HG03095 (cell line): ENCODE results near the gene MTMR12.
A peak's percentile ranks its signal among the peaks of the same experiment; 100 is the strongest.
"Not testable (repeated sequence)": the region's sequence is repeated elsewhere in the genome, so short reads cannot be mapped to it uniquely, and the experiment has no call there.

ENCODE experiments used
- ATAC-seq: cut with Tn5 transposase; IDR thresholded peaks from one replicate; pipeline ENCODE4 v1.9.1; 2021; ENCODE audit warnings: moderate library complexity; ENCODE audit not compliant: unreplicated experiment

The MTMR12 gene

DNA sequence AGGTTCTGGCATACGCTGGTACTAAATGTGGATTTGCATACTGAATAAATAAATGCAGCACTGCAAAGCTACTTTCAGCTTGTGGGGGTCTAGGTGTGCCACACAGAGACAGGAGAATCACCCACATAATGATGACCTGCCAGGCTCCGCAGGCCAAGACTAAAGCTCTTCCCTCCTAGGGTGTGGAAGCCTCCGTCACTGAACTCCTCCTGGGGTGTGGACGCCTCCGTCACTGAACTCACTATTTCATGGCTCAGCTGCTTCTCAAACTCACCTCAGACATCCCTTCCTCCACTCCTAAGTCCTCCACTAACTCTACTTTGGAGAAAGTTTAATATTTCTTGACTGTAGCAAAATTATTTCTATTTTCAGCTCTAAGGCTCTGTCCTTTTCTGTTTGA is 73.4 kb downstream of the MTMR12 start:
- no peak for ATAC-seq

DNA sequence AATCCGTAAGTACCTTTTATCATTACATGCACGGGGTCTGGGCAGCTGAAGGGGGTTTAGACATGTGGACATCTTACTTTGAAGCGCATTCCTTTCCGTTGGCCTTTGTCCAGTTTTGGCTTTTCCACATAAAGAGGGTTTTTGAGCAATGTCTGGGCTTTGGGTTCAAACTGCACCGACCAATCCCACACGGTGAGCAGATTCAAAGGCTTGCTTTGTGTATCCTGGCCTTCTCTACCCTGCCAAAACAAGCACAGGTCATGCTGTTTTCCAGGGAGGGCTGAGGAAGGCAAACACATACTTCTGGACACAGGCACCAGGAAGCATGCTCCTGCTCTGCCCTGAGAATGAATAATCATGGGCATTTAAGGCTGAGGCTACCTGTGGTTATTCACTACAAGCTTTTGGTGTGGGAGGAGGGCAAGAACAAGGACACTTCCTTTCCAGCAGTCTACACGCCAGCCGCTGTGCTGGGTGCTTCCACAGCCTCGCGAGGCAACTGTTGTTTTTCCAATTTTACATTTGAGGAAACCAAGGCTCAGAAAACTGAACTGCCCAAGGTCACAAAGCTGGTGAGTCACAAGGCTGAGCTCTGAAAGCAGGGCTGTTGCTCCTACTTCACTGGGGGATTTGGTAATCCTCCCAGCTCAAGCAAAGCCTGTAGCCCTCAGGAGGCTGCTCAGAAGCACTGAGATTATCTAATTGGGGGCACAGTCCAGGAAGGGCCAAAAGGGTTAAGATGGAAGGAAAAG is 78.9 kb downstream of the MTMR12 start:
- ATAC-seq = no peak

DNA sequence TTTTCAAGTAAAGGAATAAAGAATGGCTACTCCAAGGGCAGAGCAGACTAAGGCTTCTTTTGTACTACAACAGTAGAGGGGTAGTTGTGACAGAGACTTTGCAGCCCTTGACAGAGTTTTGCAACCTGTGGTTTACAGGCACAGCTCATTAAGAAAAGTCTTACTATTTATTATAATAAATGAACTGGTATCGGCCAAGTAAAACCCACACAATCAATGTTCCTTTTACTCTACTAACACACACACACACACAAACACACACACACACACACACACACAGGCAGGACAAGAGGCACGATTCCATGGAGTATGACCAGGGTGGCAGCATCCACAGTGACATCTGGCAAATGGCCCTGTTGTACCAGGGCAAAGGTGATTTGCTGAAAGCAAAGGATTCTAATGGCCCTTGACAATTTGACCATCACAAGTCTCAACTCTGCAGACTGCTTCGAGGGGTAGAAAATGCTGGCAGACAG is 79.5 kb downstream of the MTMR12 start:
- no peak for ATAC-seq

DNA sequence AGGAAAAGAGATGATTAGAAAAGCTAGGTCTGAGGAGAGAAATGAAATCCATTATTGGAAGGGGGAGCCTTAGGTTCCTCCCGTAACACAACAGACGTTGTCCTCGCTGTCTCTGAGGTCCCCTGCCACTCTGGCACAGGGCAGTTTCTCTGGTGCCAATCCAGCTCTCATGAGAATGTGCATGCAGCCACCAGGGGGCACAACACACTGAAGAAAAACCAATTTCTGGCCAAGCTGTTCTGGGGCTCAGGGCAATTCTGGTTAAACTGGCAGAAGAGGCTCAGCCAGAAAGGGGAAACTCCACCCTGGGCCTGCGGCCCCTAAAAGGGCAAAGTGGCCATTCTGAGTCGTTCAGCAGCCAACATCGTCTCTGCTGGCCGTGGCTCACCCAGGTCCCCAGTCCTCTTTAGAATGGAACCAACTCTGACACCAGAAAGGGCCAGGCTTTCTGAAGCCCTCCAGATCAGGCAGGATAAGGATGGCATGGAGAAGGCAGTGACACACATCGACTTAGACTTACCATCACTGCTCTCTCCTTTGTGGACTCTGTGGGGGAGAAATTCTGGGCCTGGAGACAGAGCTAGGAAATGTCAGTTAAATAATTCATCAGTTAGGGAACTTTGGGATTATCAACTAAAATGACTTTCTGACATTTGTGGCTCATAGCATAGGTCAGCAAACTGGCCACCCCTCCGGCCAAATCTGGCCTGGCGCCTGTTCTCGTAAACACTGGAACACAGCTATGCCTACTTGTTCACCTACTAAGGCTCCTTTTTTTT is 80.1 kb downstream of the MTMR12 start:
- peak; percentile 76 for ATAC-seq

DNA sequence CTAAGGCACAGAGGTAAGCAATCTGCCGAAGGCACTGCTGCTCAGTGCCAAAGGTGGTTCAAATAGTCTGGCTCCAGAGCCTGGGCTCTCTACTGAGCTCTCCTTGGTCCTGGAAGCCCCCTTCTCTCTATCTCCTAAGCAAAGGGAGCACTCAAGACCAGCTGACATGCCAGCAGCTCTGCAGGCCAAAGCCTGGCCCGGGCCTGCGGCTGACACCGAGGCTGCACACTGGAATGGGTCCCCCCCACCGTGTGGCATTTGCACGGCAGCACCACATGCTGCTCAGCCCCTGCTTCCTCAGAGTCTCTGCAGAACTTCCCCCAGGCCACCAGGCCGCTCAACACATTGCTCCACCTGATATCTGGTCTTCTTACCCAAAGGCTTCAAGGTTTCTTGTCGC is 80.8 kb downstream of the MTMR12 start:
- no peak for ATAC-seq

DNA sequence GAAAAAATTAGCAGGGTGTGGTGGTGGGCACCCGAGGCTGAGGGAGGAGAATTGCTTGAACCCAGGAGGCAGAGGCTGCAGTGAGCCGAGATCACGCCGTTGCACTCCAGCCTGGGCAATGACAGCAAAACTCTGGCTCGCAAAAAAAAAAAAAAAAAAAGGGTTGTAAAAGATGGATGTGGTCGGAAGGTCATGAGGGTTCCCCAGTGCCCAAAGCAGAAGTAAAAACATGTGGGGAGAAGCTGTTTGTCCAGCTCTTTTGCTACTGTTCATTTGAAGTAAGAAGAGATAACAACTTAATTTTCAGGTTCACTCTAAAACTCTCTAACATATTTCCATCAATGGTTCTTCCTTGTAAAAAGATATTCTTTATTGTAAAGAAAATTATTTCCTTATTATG is 81.5 kb downstream of the MTMR12 start:
- ATAC-seq = no peak

DNA sequence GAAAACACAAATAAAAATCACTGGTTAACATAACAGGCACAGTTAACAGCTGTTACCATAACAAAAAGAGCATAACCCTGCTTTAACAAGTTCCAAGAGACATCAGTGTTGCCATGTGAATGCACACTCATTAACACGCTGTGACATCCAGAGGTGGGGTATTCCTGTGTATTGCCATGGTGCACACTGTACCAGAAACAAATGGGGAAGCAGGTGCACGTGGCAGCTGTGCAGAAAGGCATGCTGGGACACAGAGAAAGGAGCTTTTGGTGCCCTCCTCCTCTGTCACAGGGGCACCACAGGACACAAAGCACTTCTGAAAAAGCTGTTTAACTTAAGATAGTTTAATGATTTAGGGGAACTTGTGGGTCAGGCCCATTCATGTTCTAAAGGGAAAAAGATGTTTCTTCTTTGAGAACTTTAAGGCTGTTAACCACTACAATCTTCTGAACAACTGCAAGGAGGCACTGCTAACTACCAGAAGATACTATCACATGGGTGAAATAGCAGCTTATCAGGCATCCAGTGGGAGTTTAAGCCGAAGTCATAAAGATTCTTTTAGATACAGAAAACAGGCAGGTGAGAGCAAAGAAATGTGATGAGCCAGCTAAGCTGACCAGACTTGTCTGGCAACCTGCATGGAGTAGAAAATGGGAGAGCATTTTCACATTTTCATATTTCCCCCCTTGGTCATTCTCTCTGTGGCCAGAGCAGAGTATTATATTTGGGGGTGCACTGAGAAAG is 82.2 kb downstream of the MTMR12 start:
- ATAC-seq = no peak

DNA sequence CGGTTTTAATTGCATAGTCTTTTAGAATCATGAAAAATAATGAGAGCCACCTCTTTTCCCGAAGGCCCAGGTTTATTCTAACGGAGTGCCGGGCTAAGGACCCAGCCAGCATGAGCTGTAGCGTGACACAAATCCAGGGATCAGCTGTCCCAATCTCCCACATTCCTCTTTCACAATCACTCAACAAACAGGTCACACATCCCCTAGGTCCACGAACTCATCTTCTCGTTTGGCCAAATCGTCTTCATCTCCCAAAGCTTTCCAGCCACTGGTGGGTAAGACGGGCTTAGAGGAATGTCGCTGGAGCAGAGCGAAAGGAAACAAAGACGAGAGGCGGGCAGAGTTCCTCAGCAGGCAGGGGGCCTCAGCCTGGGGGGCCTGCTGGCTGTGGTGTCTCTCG is 83.2 kb downstream of the MTMR12 start:
- no peak for ATAC-seq

DNA sequence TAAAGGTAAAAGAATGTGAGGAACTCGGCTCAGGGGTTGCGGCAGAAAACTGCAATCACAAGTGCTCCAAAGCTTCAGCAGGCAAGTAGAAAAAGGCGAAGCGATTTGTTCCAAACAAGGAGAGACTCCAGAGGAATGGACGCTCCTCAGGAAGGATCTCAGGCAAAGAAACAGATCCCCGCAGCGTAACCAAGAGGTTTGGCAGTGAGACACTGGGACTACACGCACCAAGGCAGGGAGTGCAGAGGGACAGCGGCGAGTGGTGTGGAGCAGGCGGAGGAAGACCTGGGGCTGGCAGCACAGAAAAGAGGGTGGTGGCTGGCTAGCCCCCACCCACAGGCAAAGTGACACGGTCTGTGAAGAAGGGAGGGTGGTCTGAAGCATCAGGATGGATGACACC is 83.9 kb downstream of the MTMR12 start:
- no peak for ATAC-seq

DNA sequence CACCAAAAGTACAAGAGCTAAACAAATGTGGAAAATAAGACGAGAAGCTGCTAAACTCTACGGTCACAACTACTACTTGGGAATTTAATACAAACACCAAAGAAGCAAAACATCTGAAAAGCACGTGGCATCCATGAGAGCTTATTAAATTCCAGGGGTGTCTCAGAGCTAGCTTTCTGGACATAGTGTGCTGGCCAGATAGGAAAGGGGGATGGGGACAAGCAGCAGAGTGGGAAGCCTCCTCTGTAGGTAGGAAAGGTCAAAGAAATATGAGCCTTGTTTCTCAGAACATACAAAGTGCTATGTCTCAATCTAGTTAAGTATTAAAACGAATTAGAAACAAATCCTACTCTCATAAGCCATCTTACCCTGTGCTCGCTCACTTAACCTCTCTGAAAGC is 87.3 kb downstream of the MTMR12 start:
- no peak for ATAC-seq

DNA sequence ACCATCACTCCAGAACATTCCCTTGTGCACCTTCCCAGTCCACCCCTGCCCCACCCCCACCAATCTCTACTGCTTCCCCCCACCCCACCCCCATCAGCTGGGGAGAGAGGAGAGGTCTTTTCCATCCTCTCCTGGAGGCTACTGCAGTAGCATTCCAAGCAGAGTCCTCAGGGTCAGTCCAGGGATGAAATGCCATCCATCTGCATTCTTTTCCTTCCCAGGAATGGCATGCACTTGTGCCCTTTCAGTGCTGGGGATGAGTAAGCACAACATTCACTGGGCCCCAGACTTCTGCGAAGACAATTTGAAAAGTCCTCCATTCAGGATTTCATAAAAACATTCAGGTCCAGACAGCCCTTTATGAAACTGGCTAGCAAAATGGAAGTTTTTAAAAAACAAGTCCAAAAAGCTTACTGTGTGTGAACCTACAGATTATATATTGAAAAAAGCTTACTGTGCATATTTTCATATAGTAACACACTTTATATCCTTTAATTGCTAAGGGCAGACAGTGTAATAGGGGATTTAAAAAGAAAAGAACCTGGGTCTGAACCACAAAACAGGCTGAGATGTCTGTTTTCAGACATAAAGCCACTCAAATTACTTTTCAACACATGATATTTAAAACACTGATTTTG is 88.6 kb downstream of the MTMR12 start:
- no peak for ATAC-seq

DNA sequence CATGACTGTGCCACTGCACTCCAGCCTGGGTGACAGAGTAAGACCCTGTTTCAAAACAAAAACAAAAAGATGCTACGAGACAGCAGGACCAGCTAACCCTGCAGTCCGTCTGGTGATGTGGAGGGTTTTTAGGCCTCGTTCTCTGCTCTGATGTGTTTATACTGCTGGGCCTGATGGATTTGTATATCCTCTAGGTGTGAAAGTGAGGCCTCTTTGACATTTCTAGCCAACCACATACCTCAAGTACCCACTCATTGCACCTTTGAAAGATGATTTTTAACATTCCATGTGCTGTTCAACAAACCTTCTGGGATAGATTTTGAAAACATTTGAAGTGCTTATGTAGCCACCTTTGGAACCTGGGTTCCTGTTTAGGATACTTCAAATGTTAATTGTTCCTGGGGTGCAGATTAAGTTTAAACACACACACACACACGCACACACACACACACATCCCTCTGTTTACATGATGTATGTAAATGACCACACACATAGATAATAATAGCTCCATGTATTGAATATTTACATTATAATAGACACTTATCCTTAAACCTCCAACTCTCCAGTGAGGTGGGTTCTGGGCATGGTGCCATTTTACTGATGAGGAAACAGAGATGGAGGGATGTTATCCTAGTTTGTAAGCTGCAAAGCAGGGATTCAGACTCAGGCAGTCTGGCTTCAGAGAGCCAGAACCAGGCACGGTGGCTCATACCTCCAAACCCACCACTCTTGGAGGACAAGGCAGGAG is 89.8 kb downstream of the MTMR12 start:
- no peak for ATAC-seq

DNA sequence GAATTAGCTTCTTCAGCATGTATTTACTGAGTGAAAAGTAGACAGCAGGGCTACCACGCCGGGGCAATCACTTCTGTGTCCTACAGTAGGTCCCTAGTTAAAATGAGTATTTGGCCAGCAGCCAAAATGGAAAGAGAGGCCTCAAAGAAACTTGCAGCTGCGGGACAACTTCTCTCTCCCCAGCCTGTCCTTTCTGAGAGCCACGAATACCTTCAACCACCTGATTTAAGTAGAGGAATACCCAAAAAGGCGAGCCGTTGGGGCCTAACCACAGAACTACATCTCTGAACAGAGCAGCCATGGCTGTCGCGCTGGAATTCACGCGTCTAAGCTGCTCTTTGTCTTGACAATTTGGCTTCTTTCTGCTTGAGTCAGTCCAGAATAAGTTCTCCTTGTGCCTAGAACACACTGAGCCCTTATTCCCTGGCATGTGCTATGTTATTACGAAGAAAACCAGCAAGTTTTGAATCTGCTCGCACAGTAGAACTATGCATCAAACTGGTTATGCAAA is 94.8 kb downstream of the MTMR12 start:
- no peak for ATAC-seq

DNA sequence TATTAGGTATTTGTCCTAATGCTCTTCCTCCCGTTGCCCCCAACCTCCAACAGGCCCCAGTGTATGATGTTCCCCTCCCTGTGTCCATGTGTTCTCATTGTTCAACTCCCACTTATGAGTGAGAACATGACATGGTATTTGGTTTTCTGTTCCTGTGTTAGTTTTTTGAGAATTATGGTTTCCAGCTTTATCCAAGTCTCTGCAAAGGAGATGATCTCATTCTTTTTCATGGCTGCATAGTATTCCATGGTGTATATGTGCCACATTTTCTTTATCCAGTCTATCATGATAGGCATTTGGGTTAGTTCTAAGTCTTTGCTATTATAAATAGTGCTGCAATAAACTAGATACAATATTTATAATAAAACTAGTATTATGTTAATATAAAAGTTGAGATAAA is 98.4 kb downstream of the MTMR12 start:
- not testable (repeated sequence) for ATAC-seq

DNA sequence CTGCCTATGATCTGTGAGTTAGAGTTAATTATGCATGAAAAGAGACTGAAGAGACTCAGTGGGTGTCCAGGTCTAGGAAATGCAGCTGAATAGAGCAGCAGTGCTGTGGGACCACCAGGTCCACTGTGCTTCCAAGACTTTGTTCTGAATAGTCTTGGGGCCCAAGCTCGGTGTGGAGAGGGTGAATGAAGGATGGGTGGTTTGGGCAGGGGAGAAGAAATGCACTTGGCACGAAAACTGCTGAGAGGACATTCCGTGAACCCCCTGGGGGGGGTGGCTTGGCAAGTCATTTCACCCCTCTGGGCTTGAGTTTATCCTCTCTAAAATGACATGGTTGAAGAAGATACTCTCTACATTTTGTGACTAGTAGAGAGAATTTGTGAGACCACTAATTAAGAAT is 102.6 kb downstream of the MTMR12 start:
- ATAC-seq = no peak

DNA sequence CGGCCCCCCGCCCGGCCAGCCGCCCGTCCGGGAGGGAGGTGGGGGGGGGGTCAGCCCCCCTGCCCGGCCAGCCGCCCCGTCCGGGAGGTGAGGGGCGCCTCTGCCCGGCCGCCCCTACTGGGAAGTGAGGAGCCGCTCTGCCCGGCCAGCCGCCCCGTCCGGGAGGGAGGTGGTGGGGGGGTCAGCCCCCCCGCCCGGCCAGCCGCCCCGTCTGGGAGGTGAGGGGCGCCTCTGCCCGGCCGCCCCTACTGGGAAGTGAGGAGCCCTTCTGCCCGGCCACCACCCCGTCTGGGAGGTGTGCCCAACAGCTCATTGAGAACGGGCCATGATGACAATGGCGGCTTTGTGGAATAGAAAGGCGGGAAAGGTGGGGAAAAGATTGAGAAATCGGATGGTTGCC is 103.9 kb downstream of the MTMR12 start:
- not testable (repeated sequence) for ATAC-seq

DNA sequence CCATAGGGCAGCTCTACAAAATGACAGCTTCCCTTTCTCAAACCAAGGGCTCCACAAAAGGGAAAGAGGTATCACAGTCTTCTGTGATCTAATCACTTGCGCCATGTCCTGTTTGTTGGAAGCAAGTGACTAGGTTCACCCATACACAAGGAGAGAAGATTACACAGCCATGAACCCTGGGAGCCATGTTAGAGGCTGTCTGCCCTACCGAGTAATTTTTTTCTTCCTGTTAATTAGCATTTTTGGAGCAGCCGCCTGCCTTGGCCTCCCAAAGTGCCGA is 105.4 kb downstream of the MTMR12 start:
- no peak for ATAC-seq

DNA sequence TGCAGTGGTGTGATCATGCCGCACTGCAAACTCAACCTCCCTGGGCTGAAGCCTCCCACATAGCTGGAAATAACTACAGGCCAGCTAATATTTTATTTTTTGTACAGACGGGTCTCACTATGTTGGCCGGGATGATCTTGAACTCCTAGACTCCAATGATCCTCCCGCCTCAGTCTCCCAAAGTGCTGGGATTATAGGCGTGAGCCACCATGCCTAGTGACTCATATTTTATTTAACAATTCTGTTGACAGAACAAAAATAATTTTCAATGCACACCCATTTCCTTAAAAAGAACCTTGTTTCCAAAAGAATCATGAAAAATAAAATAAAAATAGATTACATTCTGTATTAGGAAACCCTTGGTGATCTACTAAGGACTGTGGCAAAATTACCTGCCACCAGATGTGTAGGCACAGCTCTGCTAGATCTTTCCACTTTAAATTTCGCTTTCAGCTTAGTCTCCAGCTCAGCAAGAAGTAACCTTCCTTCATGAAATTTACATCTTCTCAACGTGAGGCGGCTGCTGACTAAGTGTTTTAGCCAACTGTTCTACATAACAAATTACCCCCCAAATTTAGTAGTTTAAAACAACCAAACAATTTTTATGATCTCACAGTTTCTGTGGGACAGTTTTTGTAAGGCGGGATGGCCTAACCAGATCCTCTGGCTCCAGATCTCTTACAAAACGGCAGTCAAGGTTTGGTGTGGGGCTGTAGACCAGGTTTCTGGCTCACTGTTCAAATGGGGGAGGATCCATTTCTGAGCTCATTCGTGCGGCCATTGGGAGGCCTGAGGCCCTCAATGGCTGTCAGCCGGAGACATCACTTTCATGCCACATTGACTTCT is 106.0 kb downstream of the MTMR12 start:
- peak; percentile 31 for ATAC-seq

DNA sequence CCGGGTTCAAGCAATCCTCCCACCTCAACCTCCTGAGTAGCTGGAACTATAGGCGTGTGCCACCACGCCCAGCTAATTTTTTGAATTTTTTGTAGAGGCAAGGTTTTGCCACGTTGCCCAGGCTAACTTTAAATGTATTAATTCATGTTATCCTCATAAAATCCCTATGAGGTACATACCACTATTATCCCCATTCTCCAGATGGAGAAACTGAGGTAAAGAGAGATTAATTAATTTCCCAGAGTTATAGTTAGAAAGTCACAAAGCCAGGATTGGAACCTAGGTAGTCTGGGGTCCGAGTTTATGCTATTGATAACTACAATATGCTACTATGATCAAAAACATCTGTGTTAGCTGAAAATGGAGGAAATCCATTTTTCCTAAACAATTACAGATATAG is 106.7 kb downstream of the MTMR12 start:
- no peak for ATAC-seq

DNA sequence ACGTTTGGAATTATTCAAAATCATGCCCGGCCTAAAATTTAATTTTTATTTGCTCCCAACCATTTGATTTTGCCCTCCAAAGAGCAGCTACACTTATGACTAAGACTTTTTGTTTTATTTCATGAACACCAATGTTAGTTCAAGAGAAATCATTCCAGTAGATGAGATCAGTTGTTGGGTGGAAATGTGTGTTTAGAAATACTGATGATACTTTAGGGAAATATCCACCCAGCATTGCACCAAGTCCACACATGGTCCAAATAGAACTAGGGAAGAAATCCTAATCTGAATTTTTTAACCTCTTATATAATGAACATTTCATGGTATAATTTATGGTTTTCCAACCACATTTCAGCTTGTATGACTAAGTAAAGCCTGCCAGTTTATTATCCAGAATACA is 110.3 kb downstream of the MTMR12 start:
- ATAC-seq = no peak
